HG03280 (cell line): Measurements from ENCODE around the gene LTBP1.
"Not testable (repeated sequence)": the region's sequence is repeated elsewhere in the genome, so short reads cannot be mapped to it uniquely, and the experiment has no call there.

Experiments
- ATAC-seq: cut with Tn5 transposase; IDR thresholded peaks from one replicate; pipeline ENCODE4 v1.9.1; 2021; ENCODE audit warnings: mild to moderate bottlenecking, moderate library complexity; ENCODE audit not compliant: unreplicated experiment

The LTBP1 gene

DNA sequence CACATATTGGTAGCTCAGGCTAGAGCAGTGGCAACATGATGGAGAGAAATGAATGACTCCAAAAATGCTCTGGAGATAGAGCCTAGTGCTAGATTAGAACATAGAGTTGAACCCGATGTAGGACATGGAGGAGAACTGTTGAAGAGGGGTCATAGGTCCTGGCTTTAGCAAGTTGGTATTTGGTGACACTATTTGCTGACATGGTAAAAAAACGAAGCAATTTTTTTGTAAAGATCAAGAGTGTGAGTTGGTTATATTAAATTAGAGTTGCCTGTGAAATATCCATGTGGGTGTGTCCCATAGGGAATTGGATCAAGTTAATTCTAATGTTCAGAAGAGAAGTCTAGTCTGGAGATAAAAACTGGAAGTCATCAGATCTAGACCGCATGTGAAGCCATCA lies 386.7 kb downstream of the LTBP1 start:
- no peak for ATAC-seq

DNA sequence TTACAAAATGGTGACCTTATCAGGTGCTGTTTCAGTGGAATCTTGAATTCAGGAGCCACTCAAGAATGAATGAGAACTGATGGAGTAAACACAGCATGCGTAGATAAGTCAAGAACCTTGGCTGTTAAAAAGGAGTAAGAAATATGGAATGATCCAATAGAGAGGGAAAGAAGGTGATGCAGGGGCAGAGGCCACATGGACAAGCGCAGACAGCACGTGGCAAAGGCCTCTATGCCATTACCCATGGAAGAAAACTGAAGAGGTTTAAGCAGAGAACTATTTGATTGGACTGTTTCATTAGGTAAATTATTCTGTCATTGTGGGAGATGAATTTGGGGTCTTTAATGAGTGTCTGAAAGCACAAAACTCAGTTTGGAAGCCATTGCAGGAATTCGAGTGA lies 387.3 kb downstream of the LTBP1 start:
- no peak for ATAC-seq

DNA sequence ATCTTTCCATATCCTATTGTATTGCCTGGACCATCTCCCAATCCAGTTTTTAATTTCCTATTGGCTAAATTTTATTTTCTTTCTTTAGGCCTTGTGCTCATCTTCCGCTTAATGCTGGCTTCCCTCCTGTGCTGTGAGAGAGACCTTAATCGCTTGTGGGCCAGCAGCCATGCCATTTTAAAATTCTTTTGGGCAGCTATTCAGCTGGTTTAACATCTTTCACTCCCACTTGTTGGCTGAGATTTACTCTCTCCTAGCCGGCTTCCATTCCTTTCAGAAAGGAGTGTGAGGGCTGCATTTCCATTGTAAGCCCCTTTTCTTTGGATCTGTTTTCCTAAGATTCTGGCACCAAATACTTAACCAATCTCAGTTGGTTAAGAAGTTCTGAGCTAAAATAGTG lies 388.8 kb downstream of the LTBP1 start:
- no peak for ATAC-seq

DNA sequence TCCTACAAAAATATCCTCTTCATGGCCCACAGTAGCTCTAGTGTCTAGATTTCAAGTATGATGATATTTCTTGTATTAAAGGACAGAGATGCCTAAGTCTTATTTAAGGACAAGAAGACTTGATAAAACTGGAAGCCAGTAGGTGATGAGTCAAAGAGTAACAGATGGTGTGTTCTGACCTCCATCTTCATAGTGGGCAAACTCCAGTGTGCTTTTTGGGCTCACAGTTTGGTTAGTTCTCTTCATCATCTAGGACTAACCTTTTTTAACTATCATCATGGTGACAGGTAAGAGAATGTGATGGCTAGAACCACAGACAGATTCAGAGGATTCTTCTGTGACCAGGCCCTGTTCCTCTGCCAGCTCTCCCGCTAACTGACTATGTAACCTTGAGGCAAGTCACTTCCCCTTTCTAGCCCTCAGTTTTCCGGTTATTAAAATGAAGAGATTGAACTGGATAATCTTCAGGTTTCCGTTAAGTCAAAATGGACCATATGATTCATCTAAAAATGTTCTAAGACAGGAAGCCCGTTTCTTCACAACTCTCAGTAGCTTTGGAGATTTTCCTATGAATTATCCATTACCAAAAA lies 389.4 kb downstream of the LTBP1 start:
- no peak for ATAC-seq

DNA sequence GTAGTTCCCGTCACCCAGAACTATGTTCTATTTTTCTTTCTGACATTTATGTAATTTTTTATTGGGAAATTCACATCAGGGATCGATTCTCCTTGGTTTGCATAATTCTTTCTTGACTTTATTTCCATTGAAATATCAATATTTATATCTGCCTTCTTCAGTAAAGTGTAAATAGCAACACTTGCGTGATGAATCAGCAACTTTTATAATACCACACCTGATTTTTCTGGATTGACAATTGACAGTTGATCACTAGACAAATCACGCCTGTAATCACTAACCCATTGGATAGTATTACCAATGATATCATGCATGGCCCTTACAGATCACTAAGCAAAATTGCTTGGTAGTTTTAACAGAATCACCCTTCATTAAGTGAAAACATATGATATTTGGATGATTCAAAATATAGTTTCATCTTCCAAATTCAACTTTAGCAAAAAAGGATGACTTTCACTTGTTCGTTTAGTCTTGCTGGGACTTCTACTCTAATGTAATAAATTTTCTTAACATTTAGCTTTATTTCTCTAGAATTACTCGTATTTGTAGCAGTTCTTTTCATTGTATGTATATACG lies 390.7 kb downstream of the LTBP1 start:
- ATAC-seq = no peak

DNA sequence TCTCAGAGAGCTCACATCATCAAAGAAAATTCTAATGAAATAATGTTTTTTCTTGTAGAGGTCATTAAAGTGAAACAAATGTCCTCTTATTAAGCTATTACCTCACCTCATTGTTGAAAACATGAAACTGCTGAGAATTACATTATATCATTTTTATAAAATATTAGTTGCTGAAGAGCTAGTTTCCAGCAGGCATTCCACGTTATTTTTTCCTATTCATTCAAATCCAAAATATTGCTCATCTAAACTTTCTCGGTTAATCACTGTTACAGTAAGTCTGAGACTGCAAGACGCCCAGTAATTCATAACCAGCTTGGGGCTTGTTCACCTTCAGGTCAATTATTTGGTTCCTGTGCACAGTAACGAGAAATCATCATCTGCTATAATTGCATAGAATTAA lies 391.2 kb downstream of the LTBP1 start:
- no peak for ATAC-seq

DNA sequence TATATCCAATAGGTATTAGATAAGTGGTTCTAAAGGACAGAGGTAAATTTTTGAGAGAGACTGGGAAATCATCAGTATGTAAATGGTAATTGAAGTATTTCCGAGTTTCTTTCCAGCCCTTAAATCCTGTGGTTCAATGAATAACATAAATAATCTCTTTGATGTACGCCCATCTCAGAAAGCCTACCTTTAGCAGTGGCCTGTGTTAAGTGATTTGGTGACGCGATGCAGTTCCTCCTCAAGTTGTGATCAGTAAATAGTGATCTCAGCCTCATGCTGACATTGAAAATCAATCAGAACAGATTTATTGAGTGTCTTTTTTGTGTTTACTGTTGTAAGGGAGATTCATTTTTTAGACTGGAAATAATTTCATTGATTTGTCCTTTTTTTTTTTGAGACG lies 392.5 kb downstream of the LTBP1 start:
- ATAC-seq = no peak

DNA sequence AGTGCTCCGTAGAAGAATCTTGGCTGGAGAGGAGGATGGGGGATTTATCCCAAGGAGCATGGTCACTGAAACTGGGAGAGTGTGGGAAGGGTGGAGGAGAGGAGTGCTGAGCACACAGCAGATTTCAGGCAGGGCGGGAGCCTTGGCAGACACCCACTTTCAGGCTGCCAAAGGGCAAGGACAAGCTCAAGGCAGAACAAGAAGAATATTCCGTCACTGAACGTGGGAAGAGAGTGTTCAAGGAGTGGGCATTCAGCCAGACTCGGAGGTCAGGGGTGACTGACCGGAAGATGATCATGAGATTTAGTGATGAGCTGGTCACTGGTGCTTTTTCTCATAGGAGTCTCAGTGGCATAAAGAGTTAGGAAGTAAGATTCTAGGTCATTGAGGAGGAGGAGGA lies 393.5 kb downstream of the LTBP1 start:
- no peak for ATAC-seq

DNA sequence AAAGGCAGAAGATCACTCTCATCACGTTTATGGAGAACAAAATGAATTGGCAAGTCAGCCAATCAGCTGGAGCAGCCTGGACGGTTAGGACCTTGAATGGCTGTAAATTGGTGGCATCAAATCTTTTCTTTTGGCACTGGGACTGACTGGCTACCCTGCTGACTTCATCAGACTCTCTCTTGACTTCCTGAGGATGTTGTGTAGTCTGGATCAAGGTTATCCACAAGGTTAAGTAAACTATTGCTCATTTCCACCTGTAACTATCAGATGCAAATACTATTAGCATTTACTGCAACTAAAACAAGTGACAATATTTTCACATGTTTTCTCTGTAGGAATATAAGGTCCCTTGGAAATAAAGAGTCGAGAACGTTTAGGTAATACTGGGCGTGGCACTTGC lies 395.4 kb downstream of the LTBP1 start:
- ATAC-seq = no peak

DNA sequence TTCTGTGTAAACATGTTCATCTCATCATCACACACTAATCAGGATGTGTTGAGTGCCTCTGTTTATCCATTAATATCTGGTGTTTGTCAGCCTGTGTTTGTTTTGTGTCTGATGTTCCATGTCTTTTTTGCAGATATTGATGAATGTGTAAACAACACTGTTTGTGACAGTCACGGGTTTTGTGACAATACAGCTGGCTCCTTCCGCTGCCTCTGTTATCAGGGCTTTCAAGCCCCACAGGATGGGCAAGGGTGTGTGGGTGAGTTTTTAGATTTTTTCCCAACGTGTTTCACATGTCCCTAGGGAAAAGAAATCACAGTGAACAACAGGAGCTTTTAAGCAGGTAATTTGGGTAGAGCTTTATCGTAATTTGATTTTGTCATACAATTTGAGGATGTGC lies 396.0 kb downstream of the LTBP1 start:
- no peak for ATAC-seq

DNA sequence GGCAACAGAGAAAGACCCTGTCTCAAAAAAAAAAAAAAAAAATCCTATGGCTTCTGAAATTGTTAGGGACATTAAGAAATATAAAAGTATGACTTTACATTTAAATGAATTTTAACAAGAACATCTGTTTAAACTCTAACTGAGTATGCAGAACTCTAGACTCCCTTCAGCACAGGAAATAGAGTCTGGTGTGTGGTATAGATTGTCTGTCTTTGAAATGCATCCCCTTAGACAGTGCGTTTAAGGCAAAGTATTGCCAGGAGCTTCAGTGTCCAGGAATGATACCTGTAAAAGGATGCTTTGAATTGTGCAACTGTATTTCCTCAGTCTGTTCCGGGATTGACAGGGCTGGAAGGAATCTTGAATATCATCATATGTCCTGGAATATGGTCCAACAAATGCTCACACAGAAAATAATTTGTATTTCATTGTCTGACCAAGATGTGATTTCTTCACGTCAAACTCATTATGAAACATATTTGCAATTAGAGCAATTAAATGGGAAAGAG lies 396.7 kb downstream of the LTBP1 start:
- ATAC-seq = no peak

DNA sequence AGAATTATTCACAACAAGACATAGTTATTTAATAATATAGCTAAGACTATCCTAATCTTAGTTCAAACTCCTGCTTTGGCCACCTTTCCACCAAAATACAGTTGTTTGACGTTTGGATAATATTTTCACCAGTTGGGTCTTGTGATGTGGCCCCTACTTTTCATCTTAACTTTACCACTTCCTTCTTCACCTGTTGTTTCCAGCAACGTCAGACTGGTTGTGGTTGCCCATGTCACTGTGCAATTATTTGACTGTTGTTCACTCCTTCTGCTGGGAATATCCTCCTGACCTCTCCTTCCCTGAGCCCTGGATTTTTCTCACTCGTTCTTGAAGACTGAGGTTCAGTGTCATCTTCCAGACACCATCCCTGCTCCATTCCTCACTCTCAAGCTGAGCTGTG lies 397.5 kb downstream of the LTBP1 start:
- ATAC-seq = no peak

DNA sequence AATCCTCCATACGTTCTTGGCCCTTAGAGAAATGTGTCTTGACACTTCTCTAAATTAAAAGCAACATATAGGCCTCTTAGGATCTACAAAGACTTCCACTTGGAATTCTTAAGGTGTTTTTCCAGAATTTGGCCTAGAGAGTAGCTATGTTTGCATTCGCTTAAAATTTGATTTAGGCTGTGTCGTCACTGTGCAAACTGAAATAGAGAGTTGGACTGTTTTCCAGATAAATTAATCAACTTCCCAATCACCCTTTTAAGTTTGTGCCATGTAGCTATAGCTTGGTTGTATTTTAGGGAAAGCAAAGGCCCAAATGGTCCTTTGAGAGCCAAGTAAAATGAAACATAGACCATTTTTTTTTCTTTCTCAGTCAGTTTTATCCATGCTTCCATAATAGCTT lies 401.1 kb downstream of the LTBP1 start:
- no peak for ATAC-seq

DNA sequence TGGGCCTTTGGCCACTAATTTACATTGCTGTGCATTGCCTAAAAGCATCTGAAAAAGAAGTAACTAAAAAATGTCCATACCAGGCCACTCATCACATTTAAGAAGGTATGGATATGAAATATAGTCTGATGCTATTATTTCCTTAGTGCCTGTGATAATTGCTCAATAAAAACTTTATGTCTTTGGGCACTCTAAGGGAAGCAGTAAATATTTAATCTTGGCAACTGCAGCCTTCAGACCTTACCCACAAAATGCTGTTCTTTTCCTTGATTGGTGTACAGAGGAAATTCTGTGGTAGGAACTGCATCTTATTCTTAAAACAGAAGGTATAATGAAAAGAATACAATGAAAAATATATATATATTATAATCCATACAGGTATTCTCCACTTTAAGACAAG lies 403.9 kb downstream of the LTBP1 start:
- ATAC-seq = no peak

DNA sequence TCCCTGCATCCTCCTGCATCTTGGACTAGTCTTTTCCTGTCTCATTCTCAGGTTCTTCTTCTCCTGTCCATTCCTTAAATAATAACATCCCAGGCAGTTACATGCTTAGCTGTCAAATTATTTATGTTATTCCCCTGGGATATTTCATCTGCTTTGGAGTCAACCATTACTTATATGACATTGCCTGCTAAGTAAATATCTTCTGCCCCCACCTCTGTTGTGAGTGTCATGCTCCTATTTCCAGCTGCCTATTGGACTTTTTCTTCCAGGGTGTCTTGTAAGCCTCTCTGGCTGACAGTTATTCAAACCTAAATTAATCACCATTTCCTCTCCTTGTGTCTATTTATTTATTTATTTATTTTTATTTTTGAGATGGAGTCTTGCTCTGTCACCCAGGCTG lies 405.0 kb downstream of the LTBP1 start:
- ATAC-seq = no peak

DNA sequence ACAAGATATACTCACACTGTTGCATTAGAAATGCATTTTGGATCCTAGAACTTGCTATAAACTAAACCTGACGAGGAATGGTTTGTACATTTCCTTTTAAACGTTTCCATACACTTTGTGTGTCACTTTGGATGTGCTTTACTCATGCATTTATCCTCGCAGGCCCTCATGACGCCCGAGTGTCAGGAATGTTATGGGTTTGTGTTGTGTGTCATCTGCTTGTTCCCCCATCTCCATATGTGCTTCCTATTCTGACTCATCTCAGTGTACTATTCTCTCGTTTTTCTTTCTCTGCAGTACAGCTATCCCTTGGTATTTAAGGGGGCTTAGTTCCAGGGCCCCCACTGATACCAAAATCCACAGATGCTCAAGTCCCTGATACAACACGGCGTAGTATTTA lies 408.2 kb downstream of the LTBP1 start:
- ATAC-seq = no peak

DNA sequence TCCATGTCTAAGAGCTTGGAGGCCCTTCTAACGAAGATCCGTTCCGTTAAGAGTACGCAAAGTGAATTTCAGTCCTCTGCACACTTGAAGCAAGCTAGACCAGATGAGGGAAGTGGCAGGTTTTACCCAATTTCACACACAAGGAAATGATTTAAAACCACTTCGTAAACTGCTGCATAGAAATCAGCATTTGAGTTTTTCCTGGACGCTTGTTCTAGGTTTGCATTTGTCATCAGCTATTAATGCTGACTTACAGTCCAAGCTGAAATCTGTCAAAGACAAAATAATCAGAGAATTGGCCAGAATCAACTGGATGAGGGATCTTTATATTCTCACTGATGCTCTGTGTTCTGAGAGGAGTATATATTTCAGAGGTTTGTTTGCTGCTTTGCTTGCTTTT lies 412.1 kb downstream of the LTBP1 start:
- no peak for ATAC-seq

DNA sequence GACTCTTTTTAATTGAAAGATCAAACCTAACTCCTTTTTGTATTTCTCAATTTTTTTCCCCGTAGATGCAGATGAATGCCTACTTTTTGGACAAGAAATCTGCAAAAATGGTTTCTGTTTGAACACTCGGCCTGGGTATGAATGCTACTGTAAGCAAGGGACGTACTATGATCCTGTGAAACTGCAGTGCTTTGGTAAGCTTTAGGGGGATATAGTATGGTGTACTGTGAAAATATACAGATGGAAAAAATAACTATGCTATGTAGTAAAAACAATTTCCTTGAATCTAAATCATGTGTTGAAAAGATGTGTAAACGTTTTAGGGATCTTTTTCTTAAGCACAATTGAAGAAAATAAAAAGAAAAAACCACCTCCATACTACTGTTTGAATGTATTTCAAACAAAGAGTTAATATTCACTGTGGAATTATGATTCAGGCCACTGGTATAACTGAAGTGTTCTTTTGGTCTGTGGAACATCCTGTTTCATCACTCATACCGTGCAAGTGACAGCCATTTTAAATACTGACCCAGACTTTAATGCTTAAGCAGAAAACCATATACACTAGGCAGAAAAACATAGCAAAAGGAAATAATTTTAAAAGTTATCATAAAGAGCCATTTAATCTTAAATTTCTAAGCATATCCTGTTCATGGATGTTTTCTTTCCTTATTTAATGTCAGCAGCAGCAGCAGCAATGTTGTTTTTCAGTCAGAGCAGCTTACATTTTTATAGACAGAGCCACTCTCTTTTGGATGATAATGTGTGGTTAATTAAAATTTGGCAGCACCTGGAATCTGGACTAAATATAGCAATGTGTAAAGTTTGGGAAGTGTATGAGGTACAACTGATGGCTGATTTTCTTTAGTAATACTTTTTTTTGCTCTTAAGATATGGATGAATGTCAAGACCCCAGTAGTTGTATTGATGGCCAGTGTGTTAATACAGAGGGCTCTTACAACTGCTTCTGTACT lies 416.9 kb downstream of the LTBP1 start:
- ATAC-seq = no peak

DNA sequence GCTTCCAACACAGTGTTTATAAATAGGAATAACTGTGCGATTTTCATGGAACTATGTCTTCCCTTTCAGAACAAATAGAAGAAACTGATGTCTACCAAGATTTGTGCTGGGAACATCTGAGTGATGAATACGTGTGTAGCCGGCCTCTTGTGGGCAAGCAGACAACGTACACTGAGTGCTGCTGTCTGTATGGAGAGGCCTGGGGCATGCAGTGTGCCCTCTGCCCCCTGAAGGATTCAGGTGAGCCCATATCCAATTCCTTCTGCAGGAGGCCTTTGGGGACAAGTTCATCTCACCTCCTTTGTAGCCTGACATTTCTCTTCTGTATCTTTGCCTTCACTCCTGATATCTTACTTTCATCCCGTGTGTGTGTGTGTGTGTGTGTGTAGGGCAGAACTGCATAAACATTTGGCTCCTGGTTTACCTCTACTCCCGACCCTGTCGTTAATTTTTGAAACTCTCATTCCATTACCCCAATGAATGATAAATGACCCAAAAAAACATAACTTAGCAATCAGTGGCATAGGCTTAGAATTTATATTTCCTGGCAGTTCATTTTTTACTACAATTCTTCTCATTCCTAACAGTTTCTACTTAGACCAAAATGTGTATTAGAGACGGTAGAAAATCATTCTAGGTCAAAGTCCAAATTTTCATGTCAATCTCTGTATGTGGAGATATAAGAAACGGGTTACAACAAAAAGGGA lies 418.7 kb downstream of the LTBP1 start:
- no peak for ATAC-seq

DNA sequence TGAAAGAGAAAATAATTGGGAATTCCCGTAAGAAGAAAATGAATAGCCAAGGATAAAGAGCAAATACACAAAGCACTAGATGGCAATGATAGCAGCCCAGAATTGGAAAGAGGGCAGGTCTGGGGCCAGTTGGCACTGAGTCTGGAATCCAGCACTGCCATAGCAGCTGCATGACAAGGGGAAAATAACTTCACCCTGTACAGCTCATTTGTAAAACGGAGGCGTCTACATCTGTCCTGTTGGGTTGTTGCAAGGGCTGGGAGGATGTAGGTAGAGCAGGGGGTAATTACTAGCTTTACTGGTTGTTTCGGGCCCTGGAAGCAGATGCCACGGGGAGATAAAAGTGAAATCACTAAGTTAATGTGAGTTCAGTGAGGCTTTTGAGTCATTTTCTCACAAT lies 419.7 kb downstream of the LTBP1 start:
- no peak for ATAC-seq

DNA sequence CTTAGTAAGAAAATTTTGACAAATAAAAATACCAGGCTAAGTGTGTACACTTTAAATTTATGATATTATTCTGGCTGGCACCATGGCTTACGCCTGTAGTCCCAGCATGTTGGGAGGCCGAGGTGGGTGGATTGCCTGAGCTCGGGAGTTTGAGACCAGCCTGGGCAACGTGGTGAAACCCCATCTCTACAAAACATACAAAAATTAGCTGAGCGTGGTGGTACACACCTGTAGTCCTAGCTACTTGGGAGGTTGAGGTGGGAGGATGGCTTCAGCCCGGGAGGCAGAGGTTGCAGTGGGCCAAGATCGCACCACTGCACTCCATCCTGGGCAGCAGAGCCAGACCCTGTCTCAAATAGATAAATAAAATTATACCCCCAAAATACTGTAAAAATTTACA lies 421.8 kb downstream of the LTBP1 start:
- ATAC-seq = not testable (repeated sequence)
